Right atrium auricular region (tissue), 2 donors: ENCODE results near the gene TMPRSS12. TPM values are rescaled to one million over a fixed set of nuclear protein-coding genes. Genes with fewer than 3 reads are reported as not detected.
A peak's percentile ranks its signal among the peaks of the same experiment; 100 is the strongest.
"Not testable (repeated sequence)": the region's sequence is repeated elsewhere in the genome, so short reads cannot be mapped to it uniquely, and the experiment has no call there.

Experiments used
- DNase-seq: peaks from one replicate; pipeline ENCODE4 v3.0.0-alpha.2; 2019; ENCODE audit warnings: low spot score
- H3K27ac ChIP-seq, 2 donors: fragments of 200-600 bp; sonication (generic); 1 replicate in 1 of 2; 2 replicates in 1 of 2; pipeline ENCODE4 v1.5.1; 2016 to 2019
- H3K27me3 ChIP-seq, 2 donors: fragments of 200-600 bp; sonication (generic); one replicate each; pipeline versions ENCODE4 v1.5.1 to v1.6.0; 2017 to 2019
- H3K36me3 ChIP-seq: fragments of 200-600 bp; sonication (generic); one replicate; pipeline ENCODE4 v1.5.1; 2016
- H3K4me1 ChIP-seq, 2 donors: fragments of 200-600 bp; sonication (generic); one replicate each; pipeline versions ENCODE4 v1.5.1 to v1.6.0; 2017 to 2019
- H3K4me3 ChIP-seq, 2 donors: fragments of 200-600 bp; sonication (generic); 1 replicate in 1 of 2; 2 replicates in 1 of 2; pipeline ENCODE4 v1.5.1; 2017 to 2019; ENCODE audit warnings: mild to moderate bottlenecking in 1 of 2, moderate library complexity in 1 of 2
- H3K9me3 ChIP-seq, 2 donors: fragments of 200-600 bp; sonication (generic); one replicate each; pipeline ENCODE4 v1.5.1; 2019
- CTCF ChIP-seq, 2 donors: fragments of 200-600 bp; sonication (generic); IDR thresholded peaks; one replicate each; pipeline ENCODE4 v1.5.1; 2019; ENCODE audit warnings: antibody characterized with exemption in 2 of 2
- total RNA-seq, 2 donors: library from RNA; depleted of rRNA; stranded (reverse); fragments of >200 nt; gene quantifications; one replicate each; pipeline ENCODE4 v1.1.0, GENCODE V29; 2016

Gene TMPRSS12
- total RNA-seq, 2 donors from 2014 or later: not detected

DNA sequence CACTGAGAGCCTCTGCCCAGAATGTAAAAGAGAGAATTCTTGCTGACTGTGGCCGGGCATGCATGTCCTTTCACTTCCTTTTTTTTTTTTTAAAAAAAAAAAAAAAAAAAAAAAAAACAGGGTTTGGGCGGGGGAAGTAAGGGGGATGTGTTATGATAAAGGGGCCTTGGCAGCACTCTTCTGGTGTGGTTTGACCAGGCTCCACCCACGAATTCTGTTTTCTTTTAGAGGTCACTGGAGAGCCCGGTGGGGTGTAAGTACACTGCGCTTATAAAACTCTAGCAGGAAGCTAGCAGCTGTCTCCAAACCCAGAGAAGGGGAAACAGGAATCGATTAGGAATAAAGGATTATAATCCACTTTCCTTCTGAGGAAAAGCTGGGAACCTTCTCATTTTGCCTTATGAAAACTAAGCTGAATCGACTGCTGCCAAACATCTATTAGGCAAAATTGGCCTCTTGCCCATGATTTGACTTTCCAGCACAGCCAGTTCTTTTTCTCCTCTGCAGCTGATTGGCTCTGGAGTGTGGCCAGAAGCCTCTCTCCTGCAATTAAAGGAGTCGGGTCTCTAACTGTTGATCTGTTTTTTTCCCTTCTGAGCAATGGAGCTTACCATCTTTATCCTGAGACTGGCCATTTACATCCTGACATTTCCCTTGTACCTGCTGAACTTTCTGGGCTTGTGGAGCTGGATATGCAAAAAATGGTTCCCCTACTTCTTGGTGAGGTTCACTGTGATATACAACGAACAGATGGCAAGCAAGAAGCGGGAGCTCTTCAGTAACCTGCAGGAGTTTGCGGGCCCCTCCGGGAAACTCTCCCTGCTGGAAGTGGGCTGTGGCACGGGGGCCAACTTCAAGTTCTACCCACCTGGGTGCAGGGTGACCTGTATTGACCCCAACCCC is 82.0 kb downstream of the TMPRSS12 start:
- H3K4me1 ChIP-seq: peaks cover 0 to 42% of the 10 kb centered on the region in 2 donors
- no peaks in the 10 kb centered on the region for H3K27me3 ChIP-seq
- DNase-seq: peak; percentile 96
- peak overlapping the region; percentile 88 to 91 for H3K27ac ChIP-seq
- peak overlapping the region; percentile 51 to 81 for H3K4me3 ChIP-seq
- peaks cover 6% of the 10 kb centered on the region for H3K36me3 ChIP-seq
- H3K9me3 ChIP-seq: no peaks in the 10 kb centered on the region
- TF ChIP-seq CTCF (IDR thresholded peaks at IDR 0.05): no peak

DNA sequence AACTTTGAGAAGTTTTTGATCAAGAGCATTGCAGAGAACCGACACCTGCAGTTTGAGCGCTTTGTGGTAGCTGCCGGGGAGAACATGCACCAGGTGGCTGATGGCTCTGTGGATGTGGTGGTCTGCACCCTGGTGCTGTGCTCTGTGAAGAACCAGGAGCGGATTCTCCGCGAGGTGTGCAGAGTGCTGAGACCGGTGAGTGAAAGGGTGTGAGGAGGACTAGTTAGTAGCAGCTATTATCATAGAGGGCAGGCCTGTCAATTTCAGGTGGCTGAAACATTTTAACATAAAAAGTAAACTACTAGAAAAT is 82.6 kb downstream of the TMPRSS12 start:
- no peak for TF ChIP-seq CTCF (IDR thresholded peaks at IDR 0.05)
- peaks cover 0 to 42% of the 10 kb centered on the region in 2 donors for H3K4me1 ChIP-seq
- H3K36me3 ChIP-seq: peaks cover 12% of the 10 kb centered on the region
- peak overlapping the region; percentile 88 to 91 for H3K27ac ChIP-seq
- no peaks in the 10 kb centered on the region for H3K27me3 ChIP-seq
- H3K9me3 ChIP-seq: no peaks in the 10 kb centered on the region
- H3K4me3 ChIP-seq: peak overlapping the region; percentile 51 to 81
- no peak for DNase-seq

DNA sequence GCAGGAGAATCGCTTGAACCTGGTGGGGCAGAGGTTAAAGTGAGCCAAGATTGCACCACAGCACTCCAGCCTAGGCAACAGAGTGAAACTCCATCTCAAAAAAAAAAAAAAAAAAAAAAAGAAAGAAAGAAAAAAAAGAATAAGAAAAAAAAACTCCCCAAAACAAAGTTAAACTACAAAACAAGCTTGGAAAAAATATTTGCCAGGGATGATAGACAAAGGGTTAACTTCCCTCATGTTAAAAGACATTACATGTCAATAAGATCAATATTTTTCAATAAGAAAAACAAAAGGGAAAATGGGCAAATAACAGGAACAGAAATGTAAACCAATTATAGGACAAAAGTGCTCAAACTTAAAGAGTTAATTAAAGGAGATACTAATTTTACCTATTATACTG is 83.2 kb downstream of the TMPRSS12 start:
- Histone ChIP-seq H3K9me3 (no peaks in the 10 kb centered on the region), H3K36me3 (peaks cover 18% of the 10 kb centered on the region), H3K27ac (peak overlapping the region; percentile 88 to 91)

GRCh38 chr12:50926415-50926814 is 83.7 kb downstream of the TMPRSS12 start:
- DNase-seq: no peak
- peaks cover 0 to 42% of the 10 kb centered on the region in 2 donors for H3K4me1 ChIP-seq
- peak overlapping the region; percentile 51 to 81 for H3K4me3 ChIP-seq
- H3K36me3 ChIP-seq: peaks cover 23% of the 10 kb centered on the region
- no peaks in the 10 kb centered on the region for H3K27me3 ChIP-seq
- H3K9me3 ChIP-seq: no peaks in the 10 kb centered on the region
- no peak for TF ChIP-seq CTCF (IDR thresholded peaks at IDR 0.05)
- peak overlapping the region; percentile 88 to 91 for H3K27ac ChIP-seq

More for the DNA sequence above, 83.2 kb downstream of the TMPRSS12 start:
- H3K4me1 ChIP-seq: peaks cover 0 to 42% of the 10 kb centered on the region in 2 donors
- no peak for DNase-seq
- no peak for TF ChIP-seq CTCF (IDR thresholded peaks at IDR 0.05)
- peak overlapping the region; percentile 51 to 81 for H3K4me3 ChIP-seq
- no peaks in the 10 kb centered on the region for H3K27me3 ChIP-seq

DNA sequence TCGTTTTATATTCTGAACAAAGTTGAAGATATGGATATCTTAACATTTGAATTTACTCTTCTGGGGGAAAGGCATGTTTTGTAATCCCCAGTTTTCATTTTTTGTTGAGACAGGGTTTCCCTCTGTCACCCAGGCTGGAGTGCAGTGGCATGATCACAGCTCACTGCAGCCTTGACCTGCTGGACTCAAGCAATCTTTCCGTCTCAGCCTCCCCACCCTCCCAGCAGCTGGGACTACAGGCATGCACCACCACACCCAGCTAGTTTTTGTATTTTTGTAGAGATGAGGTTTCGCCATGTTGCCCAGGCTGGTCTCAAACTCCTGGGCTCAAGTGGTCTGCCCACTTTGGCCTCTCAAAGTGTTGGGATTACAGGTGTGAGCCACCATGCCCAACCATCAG is 84.2 kb downstream of the TMPRSS12 start:
- H3K9me3 ChIP-seq, H3K27me3 ChIP-seq, DNase-seq: not testable (repeated sequence)
- H3K4me3 ChIP-seq: peak overlapping the region; percentile 51 to 81
- peak overlapping the region; percentile 88 to 91 for H3K27ac ChIP-seq
- peaks cover 0 to 45% of the 10 kb centered on the region in 2 donors for H3K4me1 ChIP-seq
- H3K36me3 ChIP-seq: peaks cover 23% of the 10 kb centered on the region

DNA sequence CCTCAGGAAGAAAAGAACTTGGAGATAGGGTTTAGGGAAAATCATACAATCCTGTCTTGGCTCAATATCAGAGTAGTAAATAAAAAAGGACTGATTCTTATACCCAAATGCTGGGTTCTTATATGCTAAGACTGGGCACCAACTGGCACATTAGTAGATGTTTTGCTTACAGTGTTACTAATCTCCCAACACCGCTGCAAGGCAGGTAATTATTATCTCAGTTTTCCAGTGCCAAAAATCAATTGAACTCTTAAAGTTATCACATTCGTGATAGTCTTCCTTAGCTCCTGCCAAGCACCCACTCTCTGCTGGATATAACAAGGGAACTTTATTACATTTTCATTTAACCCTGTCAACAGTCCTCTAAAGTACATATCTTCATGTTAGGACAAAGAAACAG is 84.6 kb downstream of the TMPRSS12 start:
- no peak for TF ChIP-seq CTCF (IDR thresholded peaks at IDR 0.05)
- no peak for DNase-seq
- H3K9me3 ChIP-seq: no peaks in the 10 kb centered on the region
- H3K36me3 ChIP-seq: peaks cover 23% of the 10 kb centered on the region
- H3K27me3 ChIP-seq: no peaks in the 10 kb centered on the region
- peak overlapping the region; percentile 88 to 91 for H3K27ac ChIP-seq
- H3K4me1 ChIP-seq: peaks cover 0 to 45% of the 10 kb centered on the region in 2 donors
- peak overlapping the region; percentile 51 to 81 for H3K4me3 ChIP-seq
